Esophagus muscularis mucosa (tissue), 3 donors: ENCODE data around the gene SIGLEC14.

Source experiments
- CTCF ChIP-seq, 3 experiments: fragments of 200-600 bp in 2 of 3; fragments of 450-650 bp in 1 of 3; sonication (generic) in 2 of 3; IDR thresholded peaks; one replicate each; pipeline ENCODE4 v1.5.1; 2017 to 2019; ENCODE audit warnings: antibody characterized with exemption in 3 of 3, mild to moderate bottlenecking in 2 of 3, moderate library complexity in 1 of 3
- POLR2A ChIP-seq: fragments of 450-650 bp; IDR thresholded peaks from one replicate; pipeline ENCODE4 v1.6.1; 2017; ENCODE audit warnings: antibody characterized with exemption, moderate library complexity, mild to moderate bottlenecking, low read depth
- POLR2AphosphoS5 ChIP-seq, 2 donors: sonication (generic); formaldehyde crosslinking; IDR thresholded peaks; one replicate each; pipeline ENCODE4 v1.6.1; 2017; ENCODE audit warnings: antibody characterized with exemption in 2 of 2

- TF ChIP-seq CTCF (IDR thresholded peaks at IDR 0.05), result no peak
- no peak for TF ChIP-seq POLR2AphosphoS5 (IDR thresholded peaks at IDR 0.05)
- no peak for TF ChIP-seq POLR2A
Measured at GRCh38 chr19:51632126-51632525, 14.5 kb downstream of the SIGLEC14 start.
